HCT116 (cell line): ENCODE data around the gene MYO10. TPM values are rescaled to one million over a fixed set of nuclear protein-coding genes. Genes with fewer than 3 reads are reported as not detected.

Source experiments
- ATAC-seq: fragments of 200-7000 bp; cut with Tn5 transposase; 2 replicates; pipeline ENCODE4 v1.9.1; 2020; ENCODE audit warnings: mild to moderate bottlenecking, moderate library complexity
- BruUV-seq: library from RNA; stranded (reverse); fragments of 400-500 nt; replicated peaks from 2 replicates; lab custom pipeline; 2021; lab: Mats Ljungman, UMichigan
- CTCF ChIA-PET: fragments of 300-600 bp; sonication (Branson Sonifier 250); formaldehyde crosslinking; loops from one replicate; lab custom pipeline; 2021; ENCODE audit warnings: antibody characterized with exemption; lab: Charles Lee
- POLR2A ChIA-PET: fragments of 300-600, 350-600 bp; sonication (Branson Sonifier 250); formaldehyde crosslinking; loops from one replicate; lab custom pipeline; 2021; ENCODE audit warnings: antibody characterized with exemption; lab: Charles Lee
- RAD21 ChIA-PET, 2 experiments: fragments of 300-600 bp; sonication (Branson Sonifier 250); formaldehyde crosslinking; loops; one replicate each; lab custom pipeline; 2023; ENCODE audit warnings: low total read pairs in 2 of 2; ENCODE audit not compliant: uncharacterized antibody in 2 of 2, unreplicated experiment in 2 of 2, low non-redundant PET in 1 of 2; lab: Charles Lee
- DNase-seq: peaks from one replicate; pipeline ENCODE4 v3.0.0-alpha.2; 2010; ENCODE audit warnings: low read depth, low spot score
- H2AFZ ChIP-seq: fragments of 200-600 bp; shearing (Covaris generic), sonication (generic); 2 replicates; pipeline ENCODE4 v1.6.1; 2017; ENCODE audit warnings: low read depth, mixed run types, mixed read lengths, antibody characterized with exemption, low read length; ENCODE audit not compliant: poor library complexity, severe bottlenecking
- H3K27ac ChIP-seq: 2 replicates; pipeline ENCODE4 v1.5.1; 2012; ENCODE audit warnings: low read depth, low read length
- H3K27me3 ChIP-seq: fragments of 200-600 bp; sonication (generic); 2 replicates; pipeline ENCODE4 v1.6.1; 2016; ENCODE audit warnings: mixed run types, low read length, mixed read lengths; ENCODE audit not compliant: insufficient read depth
- H3K36me3 ChIP-seq, 2 experiments: fragments of 200-500 bp in 1 of 2; fragments of 200-600 bp in 1 of 2; sonication (Bioruptor generic) in 1 of 2; sonication (generic) in 1 of 2; 2 replicates each; pipeline versions ENCODE4 v1.5.1 to v1.6.1; 2014 to 2016; ENCODE audit warnings: low read length in 2 of 2, inconsistent platforms in 1 of 2, mixed read lengths in 1 of 2, mixed run types in 1 of 2; ENCODE audit not compliant: insufficient read depth in 2 of 2, control insufficient read depth in 1 of 2
- H3K4me1 ChIP-seq, 2 experiments: fragments of 200-600 bp in 1 of 2; sonication (generic) in 1 of 2; 2 replicates each; pipeline versions ENCODE4 v1.5.1 to v1.6.1; 2012 to 2017; ENCODE audit warnings: low read length in 2 of 2, inconsistent platforms in 1 of 2, mild to moderate bottlenecking in 1 of 2, mixed read lengths in 1 of 2, mixed run types in 1 of 2, moderate library complexity in 1 of 2; ENCODE audit not compliant: insufficient read depth in 2 of 2, control insufficient read depth in 1 of 2
- H3K4me2 ChIP-seq: fragments of 200-600 bp; sonication (generic); 2 replicates; pipeline ENCODE4 v1.6.1; 2017; ENCODE audit warnings: mixed run types, low read length, mixed read lengths
- H3K4me3 ChIP-seq, 2 experiments: fragments of 200-600 bp in 1 of 2; sonication (generic) in 1 of 2; replicated peaks in 1 of 2; 2 replicates each; pipeline ENCODE4 v1.5.1; 2011 to 2016; ENCODE audit warnings: low read length in 2 of 2, control low read depth in 1 of 2, low read depth in 1 of 2, mild to moderate bottlenecking in 1 of 2, mixed read lengths in 1 of 2, mixed run types in 1 of 2
- H3K79me2 ChIP-seq: fragments of 200-600 bp; sonication (generic); 2 replicates; pipeline ENCODE4 v1.6.1; 2017; ENCODE audit warnings: mild to moderate bottlenecking, mixed run types, low read length, moderate library complexity, mixed read lengths; ENCODE audit not compliant: insufficient read depth
- H3K9ac ChIP-seq: fragments of 200-600 bp; sonication (generic); 2 replicates; pipeline ENCODE4 v1.6.1; 2016; ENCODE audit warnings: low read length, mixed read lengths
- H3K9me2 ChIP-seq: fragments of 200-600 bp; sonication (generic), shearing (Covaris generic); 2 replicates; pipeline ENCODE4 v1.6.1; 2017; ENCODE audit warnings: mixed run types, mild to moderate bottlenecking, moderate library complexity; ENCODE audit not compliant: insufficient read depth
- H3K9me3 ChIP-seq, 2 experiments: fragments of 200-500 bp in 1 of 2; fragments of 200-600 bp in 1 of 2; sonication (Bioruptor generic) in 1 of 2; sonication (generic) in 1 of 2; 2 replicates each; pipeline ENCODE4 v1.6.1; 2014 to 2017; ENCODE audit warnings: low read length in 2 of 2, mixed read lengths in 2 of 2, inconsistent platforms in 1 of 2, low read depth in 1 of 2, mild to moderate bottlenecking in 1 of 2, mixed run types in 1 of 2, moderate library complexity in 1 of 2; ENCODE audit not compliant: control insufficient read depth in 1 of 2, insufficient read depth in 1 of 2
- H4K20me1 ChIP-seq: fragments of 200-600 bp; sonication (generic), shearing (Covaris generic); 2 replicates; pipeline ENCODE4 v1.6.1; 2017; ENCODE audit warnings: mixed run types, mild to moderate bottlenecking, moderate library complexity; ENCODE audit not compliant: insufficient read depth
- ATF3 ChIP-seq: IDR thresholded peaks from 2 replicates; pipeline ENCODE4 v1.6.1; 2012
- CBX3 ChIP-seq: IDR thresholded peaks from 2 replicates; pipeline ENCODE4 v1.6.1; 2012; ENCODE audit warnings: low read depth
- EGR1 ChIP-seq: IDR thresholded peaks from 2 replicates; pipeline ENCODE4 v1.6.1; 2012; ENCODE audit warnings: low read depth
- ELF1 ChIP-seq: IDR thresholded peaks from 2 replicates; pipeline ENCODE4 v1.6.1; 2012; ENCODE audit warnings: low read depth, borderline replicate concordance
- EZH2 ChIP-seq: fragments of 200-600 bp; sonication (generic); IDR thresholded peaks from 2 replicates; pipeline ENCODE4 v1.6.1; 2017; ENCODE audit warnings: antibody characterized with exemption, mixed run types
- EZH2phosphoT487 ChIP-seq: fragments of 200-600 bp; IDR thresholded peaks from 2 replicates; pipeline ENCODE4 v1.6.1; 2018; ENCODE audit warnings: antibody characterized with exemption, borderline replicate concordance
- JUND ChIP-seq: IDR thresholded peaks from 2 replicates; pipeline ENCODE4 v1.6.1; 2012
- POLR2A ChIP-seq: IDR thresholded peaks from 2 replicates; pipeline ENCODE4 v1.7.0; 2011; ENCODE audit warnings: borderline replicate concordance; ENCODE audit not compliant: insufficient read depth, insufficient read length; ENCODE audit errors: extremely low read depth
- SRF ChIP-seq: IDR thresholded peaks from 2 replicates; pipeline ENCODE4 v1.6.1; 2012; ENCODE audit warnings: low read depth
- YY1 ChIP-seq: IDR thresholded peaks from 2 replicates; pipeline ENCODE4 v1.6.1; 2011; ENCODE audit warnings: low read length, low read depth, moderate library complexity, mild to moderate bottlenecking; ENCODE audit not compliant: insufficient replicate concordance; ENCODE audit errors: extremely low read depth
- intact Hi-C: fragments of 100-400 bp; cut with micrococcal nuclease; formaldehyde crosslinking; loops from 2 replicates; pipeline ENCODE4 v1.10.0; 2022
- total RNA-seq: library from RNA; stranded (reverse); gene quantifications from one replicate; pipeline ENCODE4 v1.2.1, GENCODE V29; 2021; ENCODE audit not compliant: unreplicated experiment
- TF ChIP-seq, protein P1 (sequence below): IDR thresholded peaks from 2 replicates; pipeline ENCODE4 v1.6.1; 2012
- TF ChIP-seq, protein P2 (sequence below), 3 experiments: fragments of 200-600 bp in 1 of 3; sonication (generic) in 1 of 3; IDR thresholded peaks in 2 of 3; conservative IDR thresholded peaks in 1 of 3; 2 replicates each; pipeline ENCODE4 v1.5.1; 2012 to 2017; ENCODE audit warnings: low read depth in 2 of 3, low read length in 2 of 3, antibody characterized with exemption in 1 of 3, borderline replicate concordance in 1 of 3, control low read depth in 1 of 3, mild to moderate bottlenecking in 1 of 3, mixed read lengths in 1 of 3, mixed run types in 1 of 3, moderate library complexity in 1 of 3; ENCODE audit not compliant: insufficient read depth in 1 of 3

Gene MYO10
- total RNA-seq, 1 experiment from 2014 or later: 34.9 TPM

DNA sequence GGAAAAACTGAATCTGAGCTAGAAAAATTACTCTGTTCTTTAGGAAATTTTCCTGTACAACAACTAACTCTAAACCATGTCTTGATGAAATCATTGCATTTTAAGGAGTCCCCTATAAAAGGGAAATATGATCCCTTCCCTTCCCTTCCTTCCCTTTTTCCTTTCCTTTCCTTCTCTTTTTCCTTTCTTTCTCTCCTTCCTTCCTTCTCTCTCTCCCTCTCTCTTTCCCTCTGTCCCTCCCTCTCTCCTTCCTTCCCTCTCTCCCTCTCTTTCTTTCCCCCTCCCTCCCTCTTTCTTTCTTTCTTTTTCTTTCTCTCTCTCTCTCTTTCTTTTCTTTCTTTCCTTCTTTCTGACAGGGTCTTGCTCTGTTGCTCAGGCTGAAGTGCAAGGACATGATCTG, 42.2 kb upstream of the MYO10 start:
- RAD21 ChIA-PET: no interaction called here
- Histone ChIP-seq H3K79me2 (no peaks in the 10 kb centered on the region), H3K27me3 (no peaks in the 10 kb centered on the region), H4K20me1 (no peaks in the 10 kb centered on the region), H3K9me2 (no peaks in the 10 kb centered on the region), H3K4me2 (no peak overlapping the region), H3K4me3 (no peak overlapping the region), H3K9ac (no peak overlapping the region), H3K27ac (no peak overlapping the region), H3K4me1 (no peaks in the 10 kb centered on the region), H2AFZ (no peak overlapping the region), H3K9me3 (no peaks in the 10 kb centered on the region), H3K36me3 (no peaks in the 10 kb centered on the region)
- intact Hi-C loops: no loop called here
- POLR2A ChIA-PET: no interaction called here
- ATAC-seq: no peak
- TF ChIP-seq YY1 (no peak), CBX3 (no peak), ELF1 (no peak), EZH2 (no peak), EZH2phosphoT487 (no peak), JUND (no peak), ATF3 (no peak), SRF (no peak), EGR1 (no peak), POLR2A (no peak)
- TF ChIP-seq, protein P1, sequence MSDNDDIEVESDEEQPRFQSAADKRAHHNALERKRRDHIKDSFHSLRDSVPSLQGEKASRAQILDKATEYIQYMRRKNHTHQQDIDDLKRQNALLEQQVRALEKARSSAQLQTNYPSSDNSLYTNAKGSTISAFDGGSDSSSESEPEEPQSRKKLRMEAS: no peak
- TF ChIP-seq, protein P2, sequence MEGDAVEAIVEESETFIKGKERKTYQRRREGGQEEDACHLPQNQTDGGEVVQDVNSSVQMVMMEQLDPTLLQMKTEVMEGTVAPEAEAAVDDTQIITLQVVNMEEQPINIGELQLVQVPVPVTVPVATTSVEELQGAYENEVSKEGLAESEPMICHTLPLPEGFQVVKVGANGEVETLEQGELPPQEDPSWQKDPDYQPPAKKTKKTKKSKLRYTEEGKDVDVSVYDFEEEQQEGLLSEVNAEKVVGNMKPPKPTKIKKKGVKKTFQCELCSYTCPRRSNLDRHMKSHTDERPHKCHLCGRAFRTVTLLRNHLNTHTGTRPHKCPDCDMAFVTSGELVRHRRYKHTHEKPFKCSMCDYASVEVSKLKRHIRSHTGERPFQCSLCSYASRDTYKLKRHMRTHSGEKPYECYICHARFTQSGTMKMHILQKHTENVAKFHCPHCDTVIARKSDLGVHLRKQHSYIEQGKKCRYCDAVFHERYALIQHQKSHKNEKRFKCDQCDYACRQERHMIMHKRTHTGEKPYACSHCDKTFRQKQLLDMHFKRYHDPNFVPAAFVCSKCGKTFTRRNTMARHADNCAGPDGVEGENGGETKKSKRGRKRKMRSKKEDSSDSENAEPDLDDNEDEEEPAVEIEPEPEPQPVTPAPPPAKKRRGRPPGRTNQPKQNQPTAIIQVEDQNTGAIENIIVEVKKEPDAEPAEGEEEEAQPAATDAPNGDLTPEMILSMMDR (IDR thresholded peaks at IDR 0.05 in 2 of 3, conservative IDR thresholded peaks at IDR 0.05 in 1 of 3; ENCODE audit: borderline replicate concordance in 1 of 3, insufficient read depth in 1 of 3, low read depth in 2 of 3, low read length in 2 of 3): no peak
- CTCF ChIA-PET: no interaction called here
- no TSS peak for BruUV-seq
- DNase-seq: no peak
